HG03139 (cell line): ENCODE measurements around the gene ATRNL1.

Experiments
- ATAC-seq: cut with Tn5 transposase; IDR thresholded peaks from one replicate; pipeline ENCODE4 v1.9.1; 2021; ENCODE audit not compliant: unreplicated experiment

Gene ATRNL1

GRCh38 chr10:115942101-115942500, 848.9 kb downstream of the ATRNL1 start:
- no peak for ATAC-seq

GRCh38 chr10:115944538-115944937, 851.4 kb downstream of the ATRNL1 start:
- no peak for ATAC-seq

- ATAC-seq = no peak
These were observed 852.7 kb downstream of the ATRNL1 start for GRCh38 chr10:115945701-115946445.

- ATAC-seq = no peak
These were observed 853.9 kb downstream of the ATRNL1 start for GRCh38 chr10:115947104-115947503.

GRCh38 chr10:115948465-115948864, 855.3 kb downstream of the ATRNL1 start:
- no peak for ATAC-seq

- no peak for ATAC-seq
These were observed 856.2 kb downstream of the ATRNL1 start for GRCh38 chr10:115949282-115949844.

- no peak for ATAC-seq
These were observed 857.2 kb downstream of the ATRNL1 start for GRCh38 chr10:115950320-115950719.

- ATAC-seq = no peak
These were observed 858.1 kb downstream of the ATRNL1 start for GRCh38 chr10:115951242-115951641.

GRCh38 chr10:115953281-115953680, 860.1 kb downstream of the ATRNL1 start:
- ATAC-seq = no peak

- no peak for ATAC-seq
These were observed 860.8 kb downstream of the ATRNL1 start for GRCh38 chr10:115953968-115954367.

GRCh38 chr10:115956225-115957011, 863.3 kb downstream of the ATRNL1 start:
- ATAC-seq = no peak

- no peak for ATAC-seq
These were observed 863.8 kb downstream of the ATRNL1 start for GRCh38 chr10:115957012-115957399.

GRCh38 chr10:115957786-115958442, 864.7 kb downstream of the ATRNL1 start:
- ATAC-seq = no peak

- ATAC-seq = no peak
These were observed 870.7 kb downstream of the ATRNL1 start for GRCh38 chr10:115963848-115964247.

GRCh38 chr10:115964827-115965226, 871.7 kb downstream of the ATRNL1 start:
- no peak for ATAC-seq

GRCh38 chr10:115965376-115965775, 872.2 kb downstream of the ATRNL1 start:
- no peak for ATAC-seq

GRCh38 chr10:115968236-115968635, 875.1 kb downstream of the ATRNL1 start:
- ATAC-seq = no peak

GRCh38 chr10:115969591-115969990, 876.4 kb downstream of the ATRNL1 start:
- ATAC-seq = no peak

GRCh38 chr10:115971921-115972320, 878.8 kb downstream of the ATRNL1 start:
- no peak for ATAC-seq

- ATAC-seq = no peak
These were observed 879.3 kb downstream of the ATRNL1 start for GRCh38 chr10:115972426-115972825.

- no peak for ATAC-seq
These were observed 881.2 kb downstream of the ATRNL1 start for GRCh38 chr10:115974351-115974750.
